ENCODE data around the gene FBXL15.

Gene FBXL15

GRCh38 chr10:102394801-102395399 is 25.7 kb upstream of the FBXL15 start:
- peaks cover 47% of the 10 kb centered on the region for H3K4me1 Mint-ChIP-seq
- no peaks in the 10 kb centered on the region for H3K9me3 Mint-ChIP-seq
- ATAC-seq (peak; percentile 47), DNase-seq (ENCODE audit: low spot score in 2 of 2) (no peak)
- peak overlapping the region; percentile 91 for H3K4me3 Mint-ChIP-seq
- H3K36me3 Mint-ChIP-seq: peaks cover 56% of the 10 kb centered on the region
- peak overlapping the region; percentile 98 for H3K27ac Mint-ChIP-seq

- peaks cover 47% of the 10 kb centered on the region for H3K4me1 Mint-ChIP-seq
- peak within 1 kb of the TSS; percentile 98 for H3K27ac Mint-ChIP-seq
- H3K9me3 Mint-ChIP-seq: no peaks in the 10 kb centered on the region
- H3K4me3 Mint-ChIP-seq: peak within 1 kb of the TSS; percentile 91
- DNase-seq (ENCODE audit: low spot score in 2 of 2): peak; percentile 87 to 95
- peaks cover 63% of the 10 kb centered on the region for H3K36me3 Mint-ChIP-seq
- peak; percentile 43 for ATAC-seq
These were observed 25.0 kb upstream of the FBXL15 start, which contains the start of gene NFKB2 for GRCh38 chr10:102395400-102396316. NFKB2 (plus strand) TSS chr10:102395705; CDS start chr10:102395960, 255 bp downstream.

- no peaks in the 10 kb centered on the region for H3K9me3 Mint-ChIP-seq
- H3K4me1 Mint-ChIP-seq: peaks cover 47% of the 10 kb centered on the region
- ATAC-seq (no peak), DNase-seq (ENCODE audit: low spot score in 2 of 2) (no peak)
- H3K27ac Mint-ChIP-seq: peak overlapping the region; percentile 98
- peaks cover 70% of the 10 kb centered on the region for H3K36me3 Mint-ChIP-seq
- peak overlapping the region; percentile 91 for H3K4me3 Mint-ChIP-seq
These were observed 24.4 kb upstream of the FBXL15 start for GRCh38 chr10:102396317-102396650.

GRCh38 chr10:102396730-102397151 is 23.9 kb upstream of the FBXL15 start:
- DNase-seq (ENCODE audit: low spot score in 2 of 2) (no peak), ATAC-seq (no peak)
- H3K27ac Mint-ChIP-seq: peak overlapping the region; percentile 98
- peaks cover 47% of the 10 kb centered on the region for H3K4me1 Mint-ChIP-seq
- H3K4me3 Mint-ChIP-seq: peak overlapping the region; percentile 91
- no peaks in the 10 kb centered on the region for H3K9me3 Mint-ChIP-seq
- peaks cover 74% of the 10 kb centered on the region for H3K36me3 Mint-ChIP-seq

GRCh38 chr10:102397222-102398171 is 23.1 kb upstream of the FBXL15 start:
- Mint-ChIP-seq H3K4me1 (peaks cover 55% of the 10 kb centered on the region), H3K36me3 (peaks cover 82% of the 10 kb centered on the region), H3K27ac (peak overlapping the region; percentile 98), H3K9me3 (no peaks in the 10 kb centered on the region), H3K4me3 (peak overlapping the region; percentile 91)
- DNase-seq (ENCODE audit: low spot score in 2 of 2): no peak
- ATAC-seq: no peak

- Mint-ChIP-seq H3K27ac (peak overlapping the region; percentile 78), H3K4me3 (peak overlapping the region; percentile 91), H3K4me1 (peaks cover 49% of the 10 kb centered on the region), H3K36me3 (peaks cover 86% of the 10 kb centered on the region), H3K9me3 (no peaks in the 10 kb centered on the region)
- ATAC-seq: no peak
- no peak for DNase-seq (ENCODE audit: low spot score in 2 of 2)
These were observed 22.2 kb upstream of the FBXL15 start for GRCh38 chr10:102398172-102399020.

GRCh38 chr10:102399217-102400021 is 21.2 kb upstream of the FBXL15 start:
- ATAC-seq (peak; percentile 71), DNase-seq (ENCODE audit: low spot score in 2 of 2) (peak; percentile 90 to 94)
- peaks cover 44% of the 10 kb centered on the region for H3K4me1 Mint-ChIP-seq
- peaks cover 89% of the 10 kb centered on the region for H3K36me3 Mint-ChIP-seq
- H3K9me3 Mint-ChIP-seq: no peaks in the 10 kb centered on the region
- peak overlapping the region; percentile 70 for H3K27ac Mint-ChIP-seq
- H3K4me3 Mint-ChIP-seq: peak overlapping the region; percentile 91

- no peaks in the 10 kb centered on the region for H3K9me3 Mint-ChIP-seq
- H3K36me3 Mint-ChIP-seq: peaks cover 92% of the 10 kb centered on the region
- H3K27ac Mint-ChIP-seq: peak overlapping the region; percentile 92
- DNase-seq (ENCODE audit: low spot score in 2 of 2): no peak
- ATAC-seq: no peak
- H3K4me1 Mint-ChIP-seq: peaks cover 44% of the 10 kb centered on the region
- peak overlapping the region; percentile 91 for H3K4me3 Mint-ChIP-seq
These were observed 20.6 kb upstream of the FBXL15 start for GRCh38 chr10:102400076-102400475.

GRCh38 chr10:102400598-102401341 is 19.9 kb upstream of the FBXL15 start:
- DNase-seq (ENCODE audit: low spot score in 2 of 2) (no peak), ATAC-seq (no peak)
- Mint-ChIP-seq H3K4me1 (peaks cover 49% of the 10 kb centered on the region), H3K4me3 (no peak overlapping the region), H3K27ac (peak overlapping the region; percentile 92), H3K9me3 (no peaks in the 10 kb centered on the region), H3K36me3 (peaks cover 96% of the 10 kb centered on the region)

- no peak for ATAC-seq
- Mint-ChIP-seq H3K36me3 (peaks cover 96% of the 10 kb centered on the region), H3K4me3 (no peak overlapping the region), H3K27ac (peak overlapping the region; percentile 23), H3K9me3 (no peaks in the 10 kb centered on the region), H3K4me1 (peaks cover 50% of the 10 kb centered on the region)
- DNase-seq (ENCODE audit: low spot score in 2 of 2): no peak
These were observed 19.3 kb upstream of the FBXL15 start for GRCh38 chr10:102401342-102401654.

- Mint-ChIP-seq H3K27ac (peak overlapping the region; percentile 60), H3K9me3 (no peaks in the 10 kb centered on the region), H3K36me3 (peaks cover 96% of the 10 kb centered on the region), H3K4me3 (no peak overlapping the region), H3K4me1 (peaks cover 43% of the 10 kb centered on the region)
- DNase-seq (ENCODE audit: low spot score in 2 of 2) (no peak), ATAC-seq (no peak)
These were observed 18.7 kb upstream of the FBXL15 start for GRCh38 chr10:102401735-102402511.

GRCh38 chr10:102402512-102402896 is 18.1 kb upstream of the FBXL15 start:
- Mint-ChIP-seq H3K9me3 (no peaks in the 10 kb centered on the region), H3K4me1 (peaks cover 38% of the 10 kb centered on the region), H3K36me3 (peaks cover 96% of the 10 kb centered on the region), H3K4me3 (no peak overlapping the region), H3K27ac (peak overlapping the region; percentile 60)
- no peak for DNase-seq (ENCODE audit: low spot score in 2 of 2)
- ATAC-seq: no peak

- Mint-ChIP-seq H3K9me3 (no peaks in the 10 kb centered on the region), H3K27ac (no peak overlapping the region), H3K4me1 (peaks cover 38% of the 10 kb centered on the region), H3K4me3 (no peak overlapping the region), H3K36me3 (peaks cover 96% of the 10 kb centered on the region)
- no peak for DNase-seq (ENCODE audit: low spot score in 2 of 2)
- no peak for ATAC-seq
These were observed 17.5 kb upstream of the FBXL15 start for GRCh38 chr10:102403115-102403514.
